GM19328 (cell line): ENCODE results near the gene TPGS1.

Experiments
- ATAC-seq: cut with Tn5 transposase; IDR thresholded peaks from one replicate; pipeline ENCODE4 v1.9.1; 2021; ENCODE audit warnings: mild to moderate bottlenecking, moderate library complexity; ENCODE audit not compliant: unreplicated experiment

Gene TPGS1

DNA sequence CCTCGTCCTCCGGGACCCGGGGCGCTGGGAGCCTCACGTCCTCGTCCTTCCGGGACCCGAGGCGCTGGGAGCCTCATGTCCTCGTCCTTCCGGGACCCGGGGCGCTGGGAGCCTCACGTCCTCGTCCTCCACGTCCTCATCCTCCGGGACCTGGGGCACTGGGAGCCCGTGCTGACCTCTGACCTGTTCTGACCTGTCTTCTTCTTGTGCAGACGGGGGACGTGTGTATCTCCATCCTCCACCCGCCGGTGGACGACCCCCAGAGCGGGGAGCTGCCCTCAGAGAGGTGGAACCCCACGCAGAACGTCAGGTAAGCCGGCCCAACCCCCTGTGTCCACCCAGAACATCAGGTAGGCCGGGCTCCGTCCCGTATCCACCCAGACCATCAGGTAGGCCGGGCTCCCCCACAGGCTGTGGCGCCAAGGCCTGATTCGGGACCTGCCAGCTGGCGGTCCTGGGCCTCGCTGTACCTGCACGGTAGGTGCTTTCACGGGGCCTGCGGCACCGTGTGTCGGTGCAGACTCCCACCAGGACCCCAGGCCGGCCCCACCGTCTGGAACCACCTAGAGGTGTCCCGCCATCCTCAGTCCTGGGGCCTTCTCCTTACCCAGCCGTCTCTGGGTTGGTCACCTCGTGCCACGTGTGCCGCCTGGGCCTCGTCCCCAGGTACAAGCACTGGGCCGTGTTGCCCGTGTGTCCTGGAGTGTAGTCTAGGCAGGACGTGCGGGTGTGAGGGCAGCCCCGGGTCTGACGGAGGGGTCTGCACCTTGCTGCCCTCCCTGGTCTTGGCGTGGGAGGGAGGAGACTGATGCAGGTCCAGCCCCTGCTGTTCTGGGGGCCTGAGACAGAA is 29.0 kb downstream of the TPGS1 start:
- ATAC-seq, result no peak

DNA sequence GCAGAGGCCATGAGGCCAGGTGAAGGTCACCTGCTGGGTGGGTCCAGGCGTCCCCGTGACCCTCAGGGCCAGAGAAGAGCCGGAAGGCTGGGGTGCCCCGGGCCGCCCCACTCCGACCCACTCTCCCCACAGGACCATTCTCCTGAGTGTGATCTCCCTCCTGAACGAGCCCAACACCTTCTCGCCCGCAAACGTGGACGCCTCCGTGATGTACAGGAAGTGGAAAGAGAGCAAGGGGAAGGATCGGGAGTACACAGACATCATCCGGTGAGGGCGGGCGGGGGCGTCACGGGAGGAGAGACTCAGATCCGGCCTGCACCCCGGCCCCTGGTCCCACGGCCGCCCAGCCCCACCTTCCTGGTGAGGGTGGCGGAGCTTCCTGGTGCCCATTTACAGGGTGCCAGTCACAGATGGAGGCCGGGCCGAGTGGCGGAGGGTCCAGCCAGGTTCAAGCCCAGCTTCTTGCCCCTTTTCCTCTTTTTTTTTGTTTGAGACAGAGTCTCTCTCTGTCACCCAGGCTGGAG is 29.6 kb downstream of the TPGS1 start:
- no peak for ATAC-seq

DNA sequence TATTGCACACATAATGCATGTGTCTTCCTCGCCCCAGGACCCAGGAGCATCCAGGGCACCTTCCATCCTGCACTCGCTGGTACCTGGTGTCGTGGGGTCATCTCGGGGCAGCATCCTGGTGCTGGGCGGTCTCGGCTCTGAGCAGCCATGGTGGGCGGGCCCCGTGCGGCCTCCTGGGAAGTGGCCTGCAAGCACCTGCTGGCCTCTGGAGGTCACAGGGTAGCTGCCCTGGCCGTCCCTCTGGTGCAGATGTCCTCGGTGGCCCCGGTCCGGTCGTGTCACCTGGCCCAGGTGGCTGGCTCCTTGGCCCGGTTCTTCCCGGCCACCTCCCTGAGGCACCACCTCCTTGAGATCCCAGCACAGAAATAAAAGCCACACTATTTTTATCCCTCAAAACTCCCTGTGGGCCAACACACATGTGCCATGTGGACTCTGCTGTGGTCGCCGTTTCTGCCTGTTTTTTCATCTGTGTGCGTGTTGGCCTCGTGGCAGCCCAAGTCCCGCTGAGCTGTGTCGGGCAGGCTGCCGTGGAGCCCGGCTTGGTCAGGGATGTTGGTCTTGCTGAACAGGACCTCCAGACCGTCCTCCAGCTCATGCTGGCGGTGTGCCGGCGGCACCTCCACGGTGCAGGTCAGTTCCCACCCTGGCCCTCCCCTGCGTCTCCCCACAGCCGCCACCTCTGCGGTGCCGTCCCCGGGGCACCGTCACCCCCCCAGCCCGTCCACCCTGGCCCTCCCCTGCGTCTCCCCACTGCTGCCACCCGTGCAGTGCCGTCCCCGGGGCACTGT is 31.5 kb downstream of the TPGS1 start:
- ATAC-seq, result no peak

DNA sequence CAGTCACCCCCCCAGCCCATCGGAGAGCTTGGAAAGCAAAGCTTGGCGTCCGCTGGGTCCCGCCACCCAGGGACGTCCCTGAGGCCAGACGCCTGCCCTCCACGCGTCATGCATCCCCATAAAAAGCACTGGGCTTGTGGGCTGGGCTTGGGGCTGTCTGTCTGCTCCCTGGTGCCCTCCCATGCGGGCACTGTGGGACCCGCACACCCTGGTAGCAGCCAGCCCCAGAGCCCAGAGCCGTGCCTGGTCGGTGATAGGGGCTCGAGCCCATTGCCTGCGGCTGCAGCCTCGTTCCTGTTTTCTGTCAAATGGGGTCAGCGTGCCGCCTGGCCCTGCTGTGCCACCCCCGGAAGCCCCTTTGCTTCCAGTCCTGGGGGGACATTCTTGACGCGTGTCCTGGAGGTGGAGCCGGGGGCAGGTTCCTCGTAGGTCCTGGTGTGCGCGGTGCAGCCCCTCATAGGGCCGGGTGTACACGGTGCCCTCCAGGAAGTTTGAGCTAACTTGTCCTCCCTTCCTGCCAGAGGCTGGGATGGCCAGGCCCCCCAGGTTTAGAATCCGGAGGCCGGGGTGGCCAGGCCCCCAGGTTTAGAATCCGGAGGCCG is 32.2 kb downstream of the TPGS1 start:
- no peak for ATAC-seq

DNA sequence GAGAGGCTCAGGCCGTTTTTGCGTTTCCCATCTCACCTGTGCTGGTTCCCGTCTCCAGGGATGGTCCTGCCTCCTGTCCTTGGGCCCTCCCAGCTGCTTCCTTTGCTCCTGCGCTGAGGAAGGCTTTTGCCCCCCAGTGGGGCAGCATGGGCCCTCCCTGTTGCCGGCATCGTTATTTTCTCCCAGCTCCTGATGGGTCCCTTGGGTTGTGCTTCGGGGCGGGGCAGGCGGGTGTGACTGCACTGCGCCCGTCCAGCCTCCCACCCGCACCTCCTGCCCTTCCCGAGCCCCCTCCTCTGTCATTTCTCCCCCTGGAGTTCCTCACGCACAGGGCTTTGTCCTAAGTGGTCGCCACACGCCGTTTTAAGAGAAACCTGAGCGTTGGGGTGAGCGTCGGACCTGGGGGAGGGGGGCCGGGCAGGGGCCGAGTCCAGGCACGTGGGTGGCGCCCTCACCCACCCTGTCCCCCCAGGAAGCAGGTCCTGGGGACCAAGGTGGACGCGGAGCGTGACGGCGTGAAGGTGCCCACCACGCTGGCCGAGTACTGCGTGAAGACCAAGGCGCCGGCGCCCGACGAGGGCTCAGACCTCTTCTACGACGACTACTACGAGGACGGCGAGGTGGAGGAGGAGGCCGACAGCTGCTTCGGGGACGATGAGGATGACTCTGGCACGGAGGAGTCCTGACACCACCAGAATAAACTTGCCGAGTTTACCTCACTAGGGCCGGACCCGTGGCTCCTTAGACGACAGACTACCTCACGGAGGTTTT is 33.8 kb downstream of the TPGS1 start:
- ATAC-seq, result no peak

DNA sequence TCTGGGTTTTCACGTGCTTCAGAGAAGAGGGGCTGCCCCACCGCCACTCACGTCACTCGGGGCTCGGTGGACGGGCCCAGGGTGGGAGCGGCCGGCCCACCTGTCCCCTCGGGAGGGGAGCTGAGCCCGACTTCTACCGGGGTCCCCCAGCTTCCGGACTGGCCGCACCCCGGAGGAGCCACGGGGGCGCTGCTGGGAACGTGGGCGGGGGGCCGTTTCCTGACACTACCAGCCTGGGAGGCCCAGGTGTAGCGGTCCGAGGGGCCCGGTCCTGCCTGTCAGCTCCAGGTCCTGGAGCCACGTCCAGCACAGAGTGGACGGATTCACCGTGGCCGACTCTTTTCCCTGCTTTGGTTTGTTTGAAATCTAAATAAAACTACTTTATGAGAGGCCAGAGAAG is 34.4 kb downstream of the TPGS1 start:
- no peak for ATAC-seq

DNA sequence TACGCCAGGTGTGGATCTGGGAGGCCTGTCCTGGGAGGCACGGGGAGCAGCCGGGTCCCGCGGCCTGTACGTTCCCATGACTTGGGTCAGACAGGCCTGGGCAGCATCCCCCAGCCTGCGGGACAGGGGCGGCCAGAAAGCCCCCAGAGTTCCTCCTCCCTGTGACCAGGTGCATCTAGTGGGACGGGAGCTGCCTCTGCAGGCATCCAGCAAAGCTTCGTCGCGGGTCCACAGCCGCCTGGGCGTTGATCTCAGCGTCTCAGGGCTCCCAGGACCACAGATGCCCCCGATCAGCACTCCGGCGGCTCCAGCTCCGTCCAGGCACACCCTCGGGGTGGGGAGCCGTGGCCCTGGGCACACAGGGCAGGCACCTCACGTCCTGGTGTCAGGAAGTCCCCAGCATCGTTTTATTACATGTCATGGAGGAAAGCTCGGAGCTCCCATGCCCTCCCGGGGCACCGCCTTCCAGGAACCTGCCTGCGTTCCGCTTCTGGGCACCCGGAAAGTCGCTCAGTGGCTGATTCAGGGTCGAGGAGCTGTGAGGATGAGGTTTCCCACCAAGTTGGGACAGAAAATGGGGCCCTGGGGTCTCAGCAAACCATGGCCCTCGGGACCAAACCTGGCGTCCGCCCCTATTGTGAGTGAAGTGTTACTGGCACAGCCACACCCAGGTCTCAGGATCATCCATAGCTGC is 35.0 kb downstream of the TPGS1 start:
- no peak for ATAC-seq

DNA sequence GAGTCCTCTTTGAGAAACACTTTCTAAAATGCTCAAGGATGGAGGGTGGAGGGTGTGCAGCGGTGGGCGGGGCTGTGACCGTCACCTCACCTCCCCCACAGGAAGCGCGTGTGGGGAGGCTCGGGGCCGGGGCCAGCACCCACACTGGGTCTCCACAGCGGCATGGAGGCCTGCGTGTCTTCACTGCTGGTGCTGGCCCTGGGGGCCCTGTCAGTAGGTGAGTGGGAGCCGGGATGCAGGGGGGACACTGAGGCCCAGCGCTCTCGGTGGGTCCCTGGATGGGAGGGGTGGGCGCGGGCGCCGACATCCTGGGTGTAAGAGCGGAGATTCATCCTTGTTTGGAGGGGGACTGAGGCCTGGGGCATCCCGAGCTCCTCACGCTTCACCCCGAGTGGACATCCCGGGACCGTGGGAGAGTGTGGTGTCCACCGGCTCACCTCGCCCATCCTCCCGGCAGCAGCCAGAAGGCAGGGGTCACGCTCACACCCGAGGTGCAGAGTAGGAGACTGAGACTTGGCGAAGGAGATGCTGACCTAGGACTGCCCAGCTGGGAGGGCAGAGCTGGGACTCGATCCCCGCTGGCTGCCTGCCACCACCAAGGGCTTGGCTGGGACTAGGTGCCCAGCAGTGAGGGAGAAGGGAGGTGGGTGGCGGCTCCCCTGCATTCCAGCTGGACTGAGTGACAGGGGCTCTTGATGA is 36.8 kb downstream of the TPGS1 start, which contains the start of gene GZMM:
TSS of gene GZMM (plus strand) at position 144 of the 699 bp plus-strand sequence. CDS start at position 163, 19 bp downstream.
- no peak for ATAC-seq

DNA sequence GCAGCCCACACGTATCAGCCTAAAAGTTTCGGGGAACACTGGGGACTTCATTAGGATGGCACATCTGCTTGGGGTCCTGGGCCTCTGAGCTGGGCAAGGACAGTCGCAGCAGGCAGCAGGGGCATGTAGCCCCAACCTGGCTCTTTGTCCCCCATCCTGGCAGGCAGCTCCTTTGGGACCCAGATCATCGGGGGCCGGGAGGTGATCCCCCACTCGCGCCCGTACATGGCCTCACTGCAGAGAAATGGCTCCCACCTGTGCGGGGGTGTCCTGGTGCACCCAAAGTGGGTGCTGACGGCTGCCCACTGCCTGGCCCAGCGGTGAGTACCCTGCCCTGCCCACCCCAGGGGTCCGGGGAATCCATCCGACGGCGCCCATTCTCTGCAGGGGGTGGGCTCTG is 39.8 kb downstream of the TPGS1 start:
- ATAC-seq, result no peak

DNA sequence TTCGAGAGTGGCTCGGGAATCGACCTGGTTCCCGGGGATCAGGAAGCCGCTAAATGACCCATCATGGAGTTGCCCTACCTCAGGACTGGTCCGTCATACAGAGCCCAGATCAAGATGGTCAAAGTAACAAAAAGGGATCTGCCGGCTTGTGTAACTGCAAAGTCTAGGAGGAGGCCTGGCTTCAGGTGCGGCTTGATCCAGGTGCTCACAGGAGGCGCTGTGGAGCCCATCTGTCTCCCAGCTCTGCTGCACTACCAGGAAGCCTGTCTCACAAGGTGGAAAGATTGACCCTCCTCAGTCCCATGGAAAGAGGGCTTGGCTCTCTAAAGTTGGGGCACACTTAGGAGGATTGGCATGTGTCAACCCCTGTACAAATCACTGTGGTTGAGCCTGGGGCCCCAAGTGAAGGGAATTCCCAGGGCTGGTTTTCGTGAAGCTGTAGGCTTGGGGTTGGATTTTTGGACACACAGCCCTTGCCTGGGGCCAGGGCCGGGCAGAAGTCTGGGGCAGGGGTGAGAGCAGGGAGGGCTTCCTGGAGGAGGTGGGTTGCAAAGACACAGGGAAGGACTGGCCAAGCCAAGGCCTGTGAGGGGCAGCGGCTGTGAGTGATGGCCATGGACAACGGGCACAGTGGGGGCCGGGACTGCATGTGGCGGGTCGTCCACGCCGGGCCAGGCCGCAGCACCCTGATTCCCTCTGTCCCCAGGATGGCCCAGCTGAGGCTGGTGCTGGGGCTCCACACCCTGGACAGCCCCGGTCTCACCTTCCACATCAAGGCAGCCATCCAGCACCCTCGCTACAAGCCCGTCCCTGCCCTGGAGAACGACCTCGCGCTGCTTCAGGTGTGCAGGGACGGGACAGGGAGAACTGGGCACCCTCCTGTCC is 40.8 kb downstream of the TPGS1 start:
- ATAC-seq, result no peak

DNA sequence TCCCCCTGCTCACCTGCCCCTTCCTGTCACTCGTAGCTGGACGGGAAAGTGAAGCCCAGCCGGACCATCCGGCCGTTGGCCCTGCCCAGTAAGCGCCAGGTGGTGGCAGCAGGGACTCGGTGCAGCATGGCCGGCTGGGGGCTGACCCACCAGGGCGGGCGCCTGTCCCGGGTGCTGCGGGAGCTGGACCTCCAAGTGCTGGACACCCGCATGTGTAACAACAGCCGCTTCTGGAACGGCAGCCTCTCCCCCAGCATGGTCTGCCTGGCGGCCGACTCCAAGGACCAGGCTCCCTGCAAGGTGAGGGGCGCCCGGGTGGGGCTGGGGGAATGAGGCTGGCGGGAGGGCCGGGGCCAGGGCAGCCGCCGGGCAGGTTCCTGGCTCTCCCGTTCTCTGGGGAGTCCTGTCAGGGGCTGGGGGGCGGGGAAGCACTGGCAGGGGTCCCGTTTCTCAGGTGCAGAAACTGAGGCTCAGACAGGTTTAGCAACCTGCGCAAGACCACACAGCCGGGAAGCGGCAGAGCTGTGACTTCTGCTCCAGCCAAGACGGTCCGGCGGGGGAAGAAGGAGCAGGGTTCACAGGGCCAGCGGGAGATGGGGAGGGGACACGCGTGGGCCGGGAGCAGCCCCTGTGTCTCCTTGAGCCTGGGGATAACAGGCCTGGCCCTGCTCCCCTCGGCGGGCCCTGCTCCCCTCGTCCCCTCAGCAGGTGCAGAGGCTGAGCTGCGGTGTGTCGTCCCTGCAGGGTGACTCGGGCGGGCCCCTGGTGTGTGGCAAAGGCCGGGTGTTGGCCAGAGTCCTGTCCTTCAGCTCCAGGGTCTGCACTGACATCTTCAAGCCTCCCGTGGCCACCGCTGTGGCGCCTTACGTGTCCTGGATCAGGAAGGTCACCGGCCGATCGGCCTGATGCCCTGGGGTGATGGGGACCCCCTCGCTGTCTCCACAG is 41.9 kb downstream of the TPGS1 start:
- no peak for ATAC-seq

DNA sequence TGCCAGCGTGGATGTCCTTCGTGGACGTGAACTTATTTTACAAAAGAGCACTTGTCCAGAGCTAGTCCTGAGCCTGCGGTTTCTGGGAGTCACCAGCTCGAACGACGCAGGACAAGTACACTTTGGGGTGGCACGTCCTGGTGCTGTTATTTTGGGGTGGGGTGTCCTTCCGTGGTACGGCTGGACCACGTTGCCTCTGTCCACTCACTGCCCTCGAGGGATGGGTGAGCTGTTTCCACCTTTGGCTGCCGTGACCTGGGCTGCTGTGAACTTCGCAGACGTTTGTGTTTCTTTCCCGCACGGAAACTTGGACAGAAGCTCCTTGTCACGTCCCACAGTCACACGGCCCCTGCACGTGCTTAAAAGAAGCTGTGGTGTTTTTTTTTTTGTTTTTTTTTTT is 47.5 kb downstream of the TPGS1 start:
- ATAC-seq, result no peak

DNA sequence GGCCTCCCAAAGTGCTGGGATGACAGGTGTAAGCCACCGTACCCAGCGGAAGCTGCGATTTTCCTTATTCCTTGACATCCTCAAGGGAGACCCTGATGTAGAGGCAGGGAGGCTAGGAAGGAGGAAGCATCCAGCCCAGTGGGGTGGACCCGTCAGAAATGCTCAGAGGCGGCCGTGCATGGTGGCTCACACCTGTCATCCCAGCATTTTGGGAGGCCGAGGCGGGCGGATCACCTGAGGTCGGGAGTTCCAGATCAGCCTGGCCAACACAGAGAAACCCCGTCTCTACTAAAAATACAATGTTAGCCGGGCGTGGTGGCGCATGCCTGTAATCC is 48.1 kb downstream of the TPGS1 start:
- no peak for ATAC-seq

DNA sequence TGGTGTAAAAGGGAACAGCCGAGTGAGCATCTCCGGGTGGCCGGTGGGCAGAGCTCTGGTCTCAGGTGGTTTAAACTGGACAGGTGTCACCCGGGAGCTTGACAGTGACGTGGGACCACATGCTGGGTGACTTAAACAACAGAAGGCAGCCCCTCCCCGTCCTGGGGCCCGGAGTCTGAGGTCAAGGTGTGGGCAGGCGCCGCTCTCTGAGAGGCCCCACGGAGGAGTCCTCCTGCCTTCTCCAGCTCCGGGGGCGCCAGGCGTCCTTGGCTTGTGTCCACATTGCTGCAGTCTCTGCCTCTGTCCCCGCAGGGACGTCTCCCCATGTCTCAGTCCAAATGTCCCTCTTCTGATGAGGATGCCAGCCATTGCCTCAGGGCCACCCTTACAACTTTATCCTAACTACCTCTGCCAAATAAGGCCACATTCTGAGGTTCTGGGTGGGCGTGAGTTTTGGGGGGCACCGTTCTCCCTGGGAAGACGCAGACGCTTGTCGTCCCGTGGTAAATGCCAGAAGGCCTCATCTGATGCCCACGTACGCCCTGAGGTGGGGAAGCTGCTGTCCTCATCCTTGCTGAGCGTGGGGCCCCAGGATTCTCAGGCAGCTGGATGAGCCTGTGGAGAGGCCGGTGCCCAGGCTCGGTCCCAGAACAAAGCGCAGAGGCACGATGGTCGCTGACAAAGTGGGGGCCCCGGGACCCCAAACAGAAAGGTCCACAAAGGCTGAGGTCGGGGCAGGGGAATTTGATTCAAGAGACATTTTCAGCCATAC is 49.5 kb downstream of the TPGS1 start:
- no peak for ATAC-seq

DNA sequence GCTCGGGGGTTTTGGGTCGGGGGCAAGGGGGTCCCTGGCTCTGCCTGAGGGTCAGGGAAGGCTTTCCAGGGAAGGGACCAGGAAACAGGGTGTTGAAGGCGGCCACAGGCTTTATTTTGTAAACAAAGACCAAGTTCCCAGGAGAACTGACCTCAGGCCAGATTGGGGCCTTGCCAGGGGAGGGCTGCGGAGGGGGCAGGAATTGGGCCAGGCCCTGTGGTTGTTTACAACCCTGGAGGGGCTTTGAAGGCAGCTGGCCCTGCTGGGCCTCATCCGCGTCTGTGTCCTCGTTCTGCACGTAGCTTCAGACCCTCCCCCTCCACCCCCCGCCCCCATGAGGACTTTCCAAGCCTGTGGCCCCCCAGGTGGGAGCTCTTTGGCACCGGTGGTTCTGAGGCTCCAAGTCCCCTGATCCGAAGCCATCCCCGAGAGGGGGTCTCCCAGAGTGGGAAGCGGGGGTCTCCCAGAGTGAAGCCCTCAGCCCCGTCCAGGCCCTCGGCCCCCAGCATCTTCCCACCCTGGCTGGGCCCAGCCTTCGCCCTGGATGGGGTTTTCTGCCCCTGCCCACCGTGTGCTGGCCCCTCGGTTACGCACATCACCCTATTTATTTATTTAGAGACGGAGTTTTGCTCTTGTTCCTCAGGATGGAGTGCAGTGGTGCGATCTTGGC is 51.6 kb downstream of the TPGS1 start:
- ATAC-seq, result no peak

DNA sequence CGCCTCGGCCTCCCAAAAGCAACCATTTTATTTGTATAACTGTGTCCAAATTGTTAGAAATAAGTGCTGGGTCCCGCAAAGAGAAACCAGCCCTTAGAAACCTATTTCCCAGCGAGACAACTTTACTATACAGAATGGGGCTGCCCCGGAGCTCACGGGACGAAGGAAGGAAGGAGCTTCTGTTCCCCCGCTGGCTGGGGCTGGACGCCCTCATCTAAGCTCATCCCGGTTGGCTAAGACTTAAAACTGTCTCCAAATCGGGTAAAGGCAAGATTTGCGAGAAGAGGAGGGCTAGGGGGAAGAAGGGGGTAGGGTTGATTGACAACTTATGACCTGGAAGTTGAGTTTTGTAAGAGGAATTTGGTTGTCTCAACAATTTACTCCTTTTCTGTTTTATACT is 52.8 kb downstream of the TPGS1 start:
- ATAC-seq, result no peak
